ENCODE data around the gene ZNF462. TPM values are rescaled to one million over a fixed set of nuclear protein-coding genes. Genes with fewer than 3 reads are reported as not detected.

The ZNF462 gene
- total RNA-seq, 2 experiments from 2014 or later: 1.1 to 1.3 TPM

GRCh38 chr9:106994463-106994862 lies 131.5 kb downstream of the ZNF462 start:
- no peak overlapping the region for H3K27ac Mint-ChIP-seq
- H3K27me3 Mint-ChIP-seq: peaks cover 5% of the 10 kb centered on the region
- Histone ChIP-seq H3K27ac (ENCODE audit: low read depth in 1 of 2, low read length in 2 of 2) (no peak overlapping the region), H3K4me3 (ENCODE audit: low read length) (no peak overlapping the region), H3K9me3 (ENCODE audit: control insufficient read depth in 1 of 2, insufficient read depth in 1 of 2, low read length in 2 of 2) (no peaks in the 10 kb centered on the region), H3K4me1 (ENCODE audit: insufficient read depth, low read length) (no peaks in the 10 kb centered on the region), H3K27me3 (ENCODE audit: control insufficient read depth in 1 of 2, insufficient read depth in 2 of 2, low read length in 2 of 2) (no peaks in the 10 kb centered on the region), H3K36me3 (ENCODE audit: insufficient read depth, low read length) (no peaks in the 10 kb centered on the region)
- POLR2A ChIA-PET: no interaction called here
- H3K4me1 Mint-ChIP-seq (ENCODE audit: low read depth): no peaks in the 10 kb centered on the region
- CTCF ChIA-PET: no interaction called here
- no peaks in the 10 kb centered on the region for H3K36me3 Mint-ChIP-seq (ENCODE audit: low read depth)
- intact Hi-C loops (cut with DNase I, micrococcal nuclease): no loop called here
- H3K9me3 Mint-ChIP-seq: peaks cover 2% of the 10 kb centered on the region
- no peak overlapping the region for H3K4me3 Mint-ChIP-seq
- DNase-seq: no peak
- no peak for TF ChIP-seq CTCF (IDR thresholded peaks at IDR 0.05)
- ATAC-seq (ENCODE audit: poor library complexity): no peak

- Histone ChIP-seq H3K9me3 (ENCODE audit: control insufficient read depth in 1 of 2, insufficient read depth in 1 of 2, low read length in 2 of 2) (no peaks in the 10 kb centered on the region), H3K27me3 (ENCODE audit: control insufficient read depth in 1 of 2, insufficient read depth in 2 of 2, low read length in 2 of 2) (no peaks in the 10 kb centered on the region), H3K4me1 (ENCODE audit: insufficient read depth, low read length) (no peaks in the 10 kb centered on the region), H3K27ac (ENCODE audit: low read depth in 1 of 2, low read length in 2 of 2) (no peak overlapping the region), H3K4me3 (ENCODE audit: low read length) (no peak overlapping the region), H3K36me3 (ENCODE audit: insufficient read depth, low read length) (no peaks in the 10 kb centered on the region)
- H3K9me3 Mint-ChIP-seq: peaks cover 3% of the 10 kb centered on the region
- POLR2A ChIA-PET: no interaction called here
- no peaks in the 10 kb centered on the region for H3K4me1 Mint-ChIP-seq (ENCODE audit: low read depth)
- no peak for TF ChIP-seq CTCF (IDR thresholded peaks at IDR 0.05)
- no peak for ATAC-seq (ENCODE audit: poor library complexity)
- no peak for DNase-seq
- intact Hi-C loops (cut with DNase I, micrococcal nuclease): no loop called here
- no peaks in the 10 kb centered on the region for H3K27me3 Mint-ChIP-seq
- H3K27ac Mint-ChIP-seq: no peak overlapping the region
- CTCF ChIA-PET: no interaction called here
- H3K4me3 Mint-ChIP-seq: no peak overlapping the region
- no peaks in the 10 kb centered on the region for H3K36me3 Mint-ChIP-seq (ENCODE audit: low read depth)
Observed at GRCh38 chr9:107000218-107000617, 137.3 kb downstream of the ZNF462 start.

DNA sequence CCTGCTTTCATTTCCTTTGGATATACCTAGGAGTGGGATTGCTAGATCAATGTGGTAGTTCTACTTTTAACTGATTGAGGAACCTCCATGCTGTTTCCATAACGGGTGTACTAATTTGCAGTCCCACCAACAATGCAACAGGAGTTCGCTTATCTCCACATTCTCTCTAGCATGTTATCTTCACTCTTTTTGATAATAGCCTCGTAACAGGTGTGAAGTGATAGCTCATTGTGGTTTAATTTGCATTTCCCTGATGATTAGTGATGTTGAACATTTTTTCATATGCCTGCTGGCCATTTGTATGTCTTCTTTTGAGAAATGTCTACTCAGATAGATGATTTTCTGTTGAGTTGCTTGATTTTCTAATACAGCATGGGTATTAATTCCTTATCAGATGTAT lies 142.2 kb downstream of the ZNF462 start:
- Histone ChIP-seq H3K36me3 (ENCODE audit: insufficient read depth, low read length) (no peaks in the 10 kb centered on the region), H3K4me1 (ENCODE audit: insufficient read depth, low read length) (no peaks in the 10 kb centered on the region), H3K4me3 (ENCODE audit: low read length) (no peak overlapping the region), H3K27ac (ENCODE audit: low read depth in 1 of 2, low read length in 2 of 2) (no peak overlapping the region), H3K9me3 (ENCODE audit: control insufficient read depth in 1 of 2, insufficient read depth in 1 of 2, low read length in 2 of 2) (peaks cover 0 to 4% of the 10 kb centered on the region in 2 experiments), H3K27me3 (ENCODE audit: control insufficient read depth in 1 of 2, insufficient read depth in 2 of 2, low read length in 2 of 2) (no peaks in the 10 kb centered on the region)
- Mint-ChIP-seq H3K4me3 (no peak overlapping the region), H3K9me3 (peaks cover under 1% of the 10 kb centered on the region), H3K27ac (no peak overlapping the region), H3K4me1 (ENCODE audit: low read depth) (no peaks in the 10 kb centered on the region), H3K27me3 (no peaks in the 10 kb centered on the region), H3K36me3 (ENCODE audit: low read depth) (no peaks in the 10 kb centered on the region)
- ChIA-PET CTCF (interaction anchor here (1.2 kb wide), 1 partner anchor 11 kb away, joined by 3 read pairs; no protein-coding TSS in a partner anchor), POLR2A (no interaction called here)
- TF ChIP-seq CTCF (IDR thresholded peaks at IDR 0.05): no peak
- ATAC-seq (ENCODE audit: poor library complexity) (no peak), DNase-seq (no peak)
- intact Hi-C loops (cut with DNase I, micrococcal nuclease): no loop called here
